Astrocyte of the cerebellum (primary cell): ENCODE results near the gene SMARCA4.

Experiments used
- DNase-seq: peaks from one replicate; pipeline ENCODE4 v3.0.0-alpha.2; 2011; ENCODE audit warnings: low read depth
- H3K4me3 ChIP-seq: 2 replicates; pipeline ENCODE4 v1.5.1; 2011; ENCODE audit warnings: mild to moderate bottlenecking, low read depth, low read length, moderate library complexity
- in situ Hi-C: cut with HindIII; loops from 2 replicates; pipeline ENCODE4 v1.10.0; 2017; ENCODE audit warnings: low sequenced_read_pairs
- TF ChIP-seq, protein P1 (sequence below): IDR thresholded peaks from 2 replicates; pipeline ENCODE4 v1.5.1; 2012; ENCODE audit warnings: low read length, low read depth, moderate library complexity, mild to moderate bottlenecking; ENCODE audit errors: missing control alignments

The SMARCA4 gene

DNA sequence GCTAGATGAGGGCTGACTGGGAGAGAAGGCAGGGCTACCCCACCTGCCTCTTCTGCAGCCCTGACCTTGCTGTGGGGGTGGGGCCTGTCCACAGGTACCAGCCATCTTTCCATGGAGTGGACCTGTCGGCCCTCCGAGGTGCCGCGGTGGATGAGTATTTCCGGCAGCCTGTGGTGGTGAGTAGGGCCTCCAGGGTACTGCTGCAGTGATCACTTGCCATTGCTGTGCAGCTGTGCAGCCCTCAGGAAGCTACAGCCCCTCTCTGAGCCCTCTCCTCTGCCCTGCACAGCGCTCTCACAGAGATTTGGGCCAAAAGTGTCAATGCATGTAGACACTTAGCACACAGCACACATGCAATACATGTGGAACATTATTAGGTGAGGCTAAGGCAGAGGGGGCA, 44.2 kb upstream of the SMARCA4 start:
- no peak overlapping the region for H3K4me3 ChIP-seq
- in situ Hi-C loops, result loop anchor here (10.0 kb wide), 1 partner anchor 128 kb away; no protein-coding TSS in a partner anchor
- TF ChIP-seq, protein P1, sequence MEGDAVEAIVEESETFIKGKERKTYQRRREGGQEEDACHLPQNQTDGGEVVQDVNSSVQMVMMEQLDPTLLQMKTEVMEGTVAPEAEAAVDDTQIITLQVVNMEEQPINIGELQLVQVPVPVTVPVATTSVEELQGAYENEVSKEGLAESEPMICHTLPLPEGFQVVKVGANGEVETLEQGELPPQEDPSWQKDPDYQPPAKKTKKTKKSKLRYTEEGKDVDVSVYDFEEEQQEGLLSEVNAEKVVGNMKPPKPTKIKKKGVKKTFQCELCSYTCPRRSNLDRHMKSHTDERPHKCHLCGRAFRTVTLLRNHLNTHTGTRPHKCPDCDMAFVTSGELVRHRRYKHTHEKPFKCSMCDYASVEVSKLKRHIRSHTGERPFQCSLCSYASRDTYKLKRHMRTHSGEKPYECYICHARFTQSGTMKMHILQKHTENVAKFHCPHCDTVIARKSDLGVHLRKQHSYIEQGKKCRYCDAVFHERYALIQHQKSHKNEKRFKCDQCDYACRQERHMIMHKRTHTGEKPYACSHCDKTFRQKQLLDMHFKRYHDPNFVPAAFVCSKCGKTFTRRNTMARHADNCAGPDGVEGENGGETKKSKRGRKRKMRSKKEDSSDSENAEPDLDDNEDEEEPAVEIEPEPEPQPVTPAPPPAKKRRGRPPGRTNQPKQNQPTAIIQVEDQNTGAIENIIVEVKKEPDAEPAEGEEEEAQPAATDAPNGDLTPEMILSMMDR, result no peak
- DNase-seq, result no peak

DNA sequence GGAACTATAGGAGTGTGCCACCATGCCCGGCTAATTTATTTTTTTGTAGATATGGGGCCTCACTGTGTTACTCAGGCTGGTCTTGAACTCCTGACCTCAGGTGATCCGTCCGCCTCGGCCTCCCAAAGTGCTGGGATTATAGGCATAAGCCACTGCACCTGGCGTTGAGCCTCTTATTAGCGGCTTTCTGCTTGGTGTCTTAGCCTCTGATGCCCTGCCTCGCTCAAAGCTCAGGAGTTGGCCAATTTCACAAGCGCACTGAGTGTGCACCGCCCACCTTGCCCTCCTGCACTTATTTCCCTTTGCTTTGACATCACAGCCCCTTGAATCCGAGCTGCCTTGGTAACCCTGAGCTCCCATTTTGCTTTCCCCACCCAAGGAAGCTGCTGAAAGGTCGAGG, 42.5 kb upstream of the SMARCA4 start:
- TF ChIP-seq, protein P1, result no peak
- in situ Hi-C loops, result loop anchor here (10.0 kb wide), 1 partner anchor 126 kb away; no protein-coding TSS in a partner anchor
- no peak for DNase-seq
- no peak overlapping the region for H3K4me3 ChIP-seq

DNA sequence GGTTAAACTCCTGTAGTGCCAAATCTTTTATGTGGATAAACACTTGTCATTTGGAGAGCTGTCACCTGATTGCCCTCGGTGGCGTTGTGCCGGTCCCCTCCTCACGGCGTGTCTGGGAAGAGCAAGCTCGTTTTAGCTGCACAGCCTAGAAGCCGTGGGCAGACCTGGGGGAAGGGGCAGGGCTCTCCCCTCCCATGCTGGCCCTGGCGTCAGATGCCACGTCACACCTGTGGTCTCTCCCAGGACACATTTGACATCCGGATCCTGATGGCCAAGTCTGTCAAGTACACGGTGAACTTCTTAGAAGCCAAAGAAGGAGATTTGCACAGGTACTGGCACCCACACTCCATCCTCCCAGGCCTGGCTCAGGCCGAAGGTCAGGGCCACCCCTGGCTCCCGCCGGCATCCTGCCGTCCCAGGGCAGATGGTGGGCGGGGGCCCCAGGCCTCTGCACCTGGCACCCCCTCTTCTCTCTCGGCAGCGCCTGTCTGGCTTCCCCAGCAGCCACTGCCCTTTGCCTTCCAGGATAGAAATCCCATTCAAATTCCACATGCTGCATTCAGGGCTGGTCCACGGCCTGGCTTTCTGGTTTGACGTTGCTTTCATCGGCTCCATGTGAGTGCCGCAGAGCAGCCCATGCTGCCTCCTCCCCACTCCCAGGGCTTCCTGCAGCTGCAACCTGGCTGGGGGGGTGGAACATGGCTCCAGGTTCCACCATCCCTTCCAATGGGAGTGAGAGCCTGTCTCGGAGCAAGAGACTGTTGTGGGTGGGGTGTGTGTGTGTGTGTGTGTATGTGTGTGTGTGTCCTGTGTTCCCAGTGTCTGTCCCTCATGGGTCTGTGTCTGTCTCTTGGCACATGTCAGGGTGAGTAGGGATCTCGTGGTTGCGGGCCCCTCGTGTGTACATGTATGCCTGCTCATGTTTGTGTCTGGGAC, 41.2 kb upstream of the SMARCA4 start:
- TF ChIP-seq, protein P1, result no peak
- in situ Hi-C loops, result loop anchor here (10.0 kb wide), 1 partner anchor 125 kb away; no protein-coding TSS in a partner anchor
- no peak overlapping the region for H3K4me3 ChIP-seq
- DNase-seq, result no peak

DNA sequence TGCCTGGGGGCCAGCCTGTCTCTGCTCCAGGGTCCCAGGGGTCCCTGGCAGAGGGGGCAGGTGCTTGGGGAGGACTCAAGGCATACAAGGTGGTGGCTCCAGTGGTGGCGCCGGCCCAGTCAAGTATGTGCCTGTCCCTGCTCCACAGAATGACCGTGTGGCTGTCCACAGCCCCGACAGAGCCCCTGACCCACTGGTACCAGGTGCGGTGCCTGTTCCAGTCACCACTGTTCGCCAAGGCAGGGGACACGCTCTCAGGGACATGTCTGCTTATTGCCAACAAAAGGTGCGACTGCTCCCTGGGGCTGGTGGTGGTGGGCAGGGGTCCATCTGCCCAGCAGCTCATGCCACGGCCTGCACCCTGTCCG, 40.6 kb upstream of the SMARCA4 start:
- TF ChIP-seq, protein P1, result no peak
- no peak overlapping the region for H3K4me3 ChIP-seq
- in situ Hi-C loops, result no loop called here
- DNase-seq, result no peak

DNA sequence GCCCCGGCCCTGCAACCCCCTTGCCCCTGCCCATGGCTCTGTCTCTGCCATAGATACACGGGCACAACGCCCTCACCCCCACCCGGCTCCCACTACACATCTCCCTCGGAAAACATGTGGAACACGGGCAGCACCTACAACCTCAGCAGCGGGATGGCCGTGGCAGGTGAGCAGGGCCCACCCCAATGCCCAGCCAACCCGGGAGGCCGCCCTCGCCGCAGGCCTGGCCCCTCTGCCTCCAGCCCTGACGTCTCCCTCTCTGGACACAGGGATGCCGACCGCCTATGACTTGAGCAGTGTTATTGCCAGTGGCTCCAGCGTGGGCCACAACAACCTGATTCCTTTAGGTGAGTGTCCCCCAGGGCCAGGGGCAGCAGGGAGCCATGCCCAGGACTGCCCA, 40.0 kb upstream of the SMARCA4 start:
- TF ChIP-seq, protein P1, result no peak
- H3K4me3 ChIP-seq, result no peak overlapping the region
- no peak for DNase-seq
- in situ Hi-C loops, result no loop called here

DNA sequence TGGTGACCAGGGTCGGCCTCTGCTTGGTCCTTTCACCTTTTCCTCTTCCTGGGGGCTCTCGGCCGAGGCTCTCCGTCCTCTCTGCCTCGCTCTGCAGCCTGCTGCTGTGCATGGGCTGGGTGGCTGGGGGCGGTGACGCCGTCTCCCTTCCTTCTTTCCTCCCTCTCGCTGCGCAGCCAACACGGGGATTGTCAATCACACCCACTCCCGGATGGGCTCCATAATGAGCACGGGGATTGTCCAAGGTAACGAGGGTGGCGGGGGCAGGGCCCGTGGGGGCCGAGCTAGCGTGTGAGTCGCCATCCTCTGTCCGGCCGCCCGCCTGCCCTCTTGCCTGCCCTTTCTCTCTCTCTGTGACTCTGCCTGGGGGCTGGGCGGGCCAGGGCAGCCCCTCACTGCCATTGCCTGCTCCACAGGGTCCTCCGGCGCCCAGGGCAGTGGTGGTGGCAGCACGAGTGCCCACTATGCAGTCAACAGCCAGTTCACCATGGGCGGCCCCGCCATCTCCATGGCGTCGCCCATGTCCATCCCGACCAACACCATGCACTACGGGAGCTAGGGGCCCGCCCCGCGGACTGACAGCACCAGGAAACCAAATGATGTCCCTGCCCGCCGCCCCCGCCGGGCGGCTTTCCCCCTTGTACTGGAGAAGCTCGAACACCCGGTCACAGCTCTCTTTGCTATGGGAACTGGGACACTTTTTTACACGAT, 39.5 kb upstream of the SMARCA4 start:
- in situ Hi-C loops, result no loop called here

More for the DNA sequence above, 39.5 kb upstream of the SMARCA4 start:
- no peak overlapping the region for H3K4me3 ChIP-seq
- TF ChIP-seq, protein P1, result no peak
- DNase-seq, result no peak
